Thymus (tissue), 11 donors: Measurements from ENCODE around the gene CLNS1A. TPM values are rescaled to one million over a fixed set of nuclear protein-coding genes. Genes with fewer than 3 reads are reported as not detected.

Source experiments
- DNase-seq, 9 donors: peaks; one replicate each; pipeline ENCODE4 v3.0.0-alpha.2; 2013; ENCODE audit warnings: low spot score in 9 of 9, low read depth in 6 of 9, missing footprints in 1 of 9
- H3K27ac ChIP-seq, 2 donors: one replicate each; pipeline ENCODE4 v1.5.1; 2013; ENCODE audit warnings: control low read depth in 1 of 2, low read depth in 1 of 2, low read length in 1 of 2, mild to moderate bottlenecking in 1 of 2, moderate library complexity in 1 of 2
- H3K27me3 ChIP-seq, 2 donors: one replicate each; pipeline ENCODE4 v1.5.1; 2013; ENCODE audit warnings: low read length in 1 of 2; ENCODE audit not compliant: control insufficient read depth in 2 of 2, insufficient read depth in 1 of 2
- H3K36me3 ChIP-seq, 2 donors: one replicate each; pipeline ENCODE4 v1.5.1; 2013; ENCODE audit warnings: low read length in 1 of 2, mild to moderate bottlenecking in 1 of 2, moderate library complexity in 1 of 2; ENCODE audit not compliant: control insufficient read depth in 2 of 2, insufficient read depth in 2 of 2
- H3K4me1 ChIP-seq, 2 donors: one replicate each; pipeline ENCODE4 v1.5.1; 2013; ENCODE audit warnings: low read length in 2 of 2; ENCODE audit not compliant: control insufficient read depth in 2 of 2, insufficient read depth in 2 of 2
- H3K4me3 ChIP-seq, 2 donors: one replicate each; pipeline ENCODE4 v1.5.1; 2013; ENCODE audit warnings: low read length in 2 of 2, control low read depth in 1 of 2, mild to moderate bottlenecking in 1 of 2
- H3K9me3 ChIP-seq, 2 donors: one replicate each; pipeline ENCODE4 v1.5.1; 2013; ENCODE audit warnings: low read length in 1 of 2, mild to moderate bottlenecking in 1 of 2; ENCODE audit not compliant: control insufficient read depth in 2 of 2, insufficient read depth in 1 of 2
- WGBS: extraction: QIAGEN DNeasy Blood & Tissue Kit; methylation state at CpG from one replicate; pipeline ENCODE4 v1.1.7; 2013; 5-methylcytosine and 5-hydroxymethylcytosine counted together
- polyA plus RNA-seq: library from polyadenylated mRNA; stranded (reverse); fragments of 200-250 nt; gene quantifications from one replicate; pipeline ENCODE4 v1.2.3, GENCODE V29; 2013
- total RNA-seq: library from RNA; stranded (reverse); fragments of 120-200 nt; gene quantifications from one replicate; pipeline ENCODE4 v1.2.4, GENCODE V29; 2013
- donor health status: healthy.

Gene CLNS1A
- total and polyA plus RNA-seq, 2 donors: 111 to 210 TPM

- no peak overlapping the region for H3K4me3 ChIP-seq
- no peak for DNase-seq
- no peaks in the 10 kb centered on the region for H3K27me3 ChIP-seq
- no peaks in the 10 kb centered on the region for H3K9me3 ChIP-seq
- H3K4me1 ChIP-seq: no peaks in the 10 kb centered on the region
- H3K36me3 ChIP-seq: peaks cover under 1 to 14% of the 10 kb centered on the region in 2 donors
- WGBS: 96% methylated on average over 3 of the region's 3 CpGs
- no peak overlapping the region for H3K27ac ChIP-seq
Observed at GRCh38 chr11:77661670-77662069, 24.1 kb upstream of the CLNS1A start.

GRCh38 chr11:77660947-77661346 is 23.4 kb upstream of the CLNS1A start:
- DNase-seq: no peak
- Histone ChIP-seq H3K27me3 (no peaks in the 10 kb centered on the region), H3K4me1 (no peaks in the 10 kb centered on the region), H3K27ac (no peak overlapping the region), H3K4me3 (no peak overlapping the region), H3K9me3 (no peaks in the 10 kb centered on the region), H3K36me3 (peaks cover 0 to 12% of the 10 kb centered on the region in 2 donors)
- 91% methylated on average over 1 of the region's 1 CpG for WGBS

GRCh38 chr11:77658213-77659013 is 20.8 kb upstream of the CLNS1A start:
- no peak overlapping the region for H3K27ac ChIP-seq
- H3K4me1 ChIP-seq: no peaks in the 10 kb centered on the region
- H3K9me3 ChIP-seq: no peaks in the 10 kb centered on the region
- WGBS: 96% methylated on average over 4 of the region's 4 CpGs
- no peak overlapping the region for H3K4me3 ChIP-seq
- H3K36me3 ChIP-seq: no peaks in the 10 kb centered on the region
- no peaks in the 10 kb centered on the region for H3K27me3 ChIP-seq
- DNase-seq: no peak

GRCh38 chr11:77656362-77656761 is 18.8 kb upstream of the CLNS1A start:
- no peak for DNase-seq
- no peaks in the 10 kb centered on the region for H3K36me3 ChIP-seq
- 91% methylated on average over 7 of the region's 7 CpGs for WGBS
- H3K27me3 ChIP-seq: no peaks in the 10 kb centered on the region
- no peak overlapping the region for H3K27ac ChIP-seq
- H3K4me3 ChIP-seq: no peak overlapping the region
- no peaks in the 10 kb centered on the region for H3K9me3 ChIP-seq
- H3K4me1 ChIP-seq: no peaks in the 10 kb centered on the region

GRCh38 chr11:77654770-77655434 is 17.3 kb upstream of the CLNS1A start:
- Histone ChIP-seq H3K27me3 (no peaks in the 10 kb centered on the region), H3K27ac (no peak overlapping the region), H3K36me3 (no peaks in the 10 kb centered on the region), H3K9me3 (no peaks in the 10 kb centered on the region), H3K4me1 (no peaks in the 10 kb centered on the region), H3K4me3 (no peak overlapping the region)
- no peak for DNase-seq
- WGBS: 97% methylated on average over 4 of the region's 4 CpGs

GRCh38 chr11:77650123-77650522 is 12.5 kb upstream of the CLNS1A start:
- H3K36me3 ChIP-seq: no peaks in the 10 kb centered on the region
- no peak overlapping the region for H3K4me3 ChIP-seq
- WGBS: 95% methylated on average over 3 of the region's 3 CpGs
- H3K27ac ChIP-seq: no peak overlapping the region
- DNase-seq: no peak
- no peaks in the 10 kb centered on the region for H3K4me1 ChIP-seq
- H3K27me3 ChIP-seq: no peaks in the 10 kb centered on the region
- H3K9me3 ChIP-seq: no peaks in the 10 kb centered on the region

GRCh38 chr11:77647654-77648305 is 10.2 kb upstream of the CLNS1A start:
- Histone ChIP-seq H3K27ac (no peak overlapping the region), H3K4me3 (no peak overlapping the region), H3K27me3 (no peaks in the 10 kb centered on the region), H3K9me3 (no peaks in the 10 kb centered on the region), H3K36me3 (no peaks in the 10 kb centered on the region), H3K4me1 (no peaks in the 10 kb centered on the region)
- no peak for DNase-seq
- 94% methylated on average over 3 of the region's 3 CpGs for WGBS

GRCh38 chr11:77644887-77645286 is 7.3 kb upstream of the CLNS1A start:
- H3K27me3 ChIP-seq: no peaks in the 10 kb centered on the region
- peaks cover 0 to 4% of the 10 kb centered on the region in 2 donors for H3K9me3 ChIP-seq
- H3K36me3 ChIP-seq: no peaks in the 10 kb centered on the region
- H3K4me1 ChIP-seq: no peaks in the 10 kb centered on the region
- DNase-seq: no peak
- H3K27ac ChIP-seq: no peak overlapping the region
- H3K4me3 ChIP-seq: no peak overlapping the region
- WGBS: 100% methylated on average over 1 of the region's 1 CpG

GRCh38 chr11:77642228-77642627 is 4.6 kb upstream of the CLNS1A start:
- DNase-seq: no peak
- WGBS: 97% methylated on average over 2 of the region's 2 CpGs
- Histone ChIP-seq H3K9me3 (peaks cover 1 to 4% of the 10 kb centered on the region in 2 donors), H3K4me1 (peaks cover 2 to 4% of the 10 kb centered on the region in 2 donors), H3K27ac (no peak overlapping the region), H3K36me3 (no peaks in the 10 kb centered on the region), H3K4me3 (no peak overlapping the region), H3K27me3 (no peaks in the 10 kb centered on the region)
